Measurements from ENCODE around the gene DHX16. TPM values are rescaled to one million over a fixed set of nuclear protein-coding genes. Genes with fewer than 3 reads are reported as not detected.

The DHX16 gene
- total and polyA plus RNA-seq, 9 of the 15 experiments (the other 6 are each of a cell fraction or from before 2014, with no cell fraction given): 14.6 to 66.1 (median 47.5) TPM

- TF ChIP-seq GTF2B (IDR thresholded peaks at IDR 0.05; ENCODE audit: extremely low read depth, insufficient read length): peak; percentile 77
- TF ChIP-seq EZH2 (IDR thresholded peaks at IDR 0.05; ENCODE audit: borderline replicate concordance, low read depth, low read length): no peak
- TF ChIP-seq MEIS2 (IDR thresholded peaks at IDR 0.05; ENCODE audit: partially characterized antibody): peak; percentile 86
- TF ChIP-seq SRSF9 (IDR thresholded peaks at IDR 0.05; ENCODE audit: borderline replicate concordance, low read depth, low read length): no peak
- TF ChIP-seq NR2C2 (CRISPR knock-in tag; IDR thresholded peaks at IDR 0.05): peak; percentile 84
- TF ChIP-seq NR2C2 (tag; IDR thresholded peaks at IDR 0.05): peak; percentile 97
- TF ChIP-seq ZFP30 (CRISPR knock-in tag; IDR thresholded peaks at IDR 0.05; ENCODE audit: borderline replicate concordance): no peak
- peak; percentile 73 for TF ChIP-seq TCF3 (CRISPR knock-in tag; IDR thresholded peaks at IDR 0.05)
- peak; percentile 83 for TF ChIP-seq NCOR1 (IDR thresholded peaks at IDR 0.05)
- peak; percentile 71 for TF ChIP-seq RBBP5 (IDR thresholded peaks at IDR 0.05; ENCODE audit: borderline replicate concordance, insufficient read depth, low read length, poor library complexity, severe bottlenecking)
- no peak for TF ChIP-seq ETS2 (tag; IDR thresholded peaks at IDR 0.05; ENCODE audit: borderline replicate concordance, poor library complexity, severe bottlenecking)
Measured at GRCh38 chr6:30717129-30717844, 44.5 kb upstream of the DHX16 start, which contains the start of gene MDC1 (continued).

Data from K562 (cell line).